B cell (primary cell): ENCODE results near the gene ABLIM1. TPM values are rescaled to one million over a fixed set of nuclear protein-coding genes. Genes with fewer than 3 reads are reported as not detected.

Experiments
- ATAC-seq: fragments of 200-7000 bp; cut with Tn5 transposase; one replicate; pipeline ENCODE4 v1.10.0; 2021; ENCODE audit warnings: low read depth, mild to moderate bottlenecking, moderate number of reproducible peaks, moderate library complexity
- CTCF ChIA-PET: fragments of 350-600 bp; sonication (Branson Sonifier 250); formaldehyde crosslinking; loops from one replicate; lab custom pipeline; 2021; ENCODE audit warnings: antibody characterized with exemption, inconsistent platforms; lab: Charles Lee
- POLR2A ChIA-PET: fragments of 350-600 bp; sonication (Branson Sonifier 250); formaldehyde crosslinking; loops from one replicate; lab custom pipeline; 2021; ENCODE audit warnings: antibody characterized with exemption; lab: Charles Lee
- DNase-seq: peaks from one replicate; pipeline ENCODE4 v3.0.0; 2013
- H2AFZ ChIP-seq: 2 replicates; pipeline ENCODE4 v1.6.1; 2012; ENCODE audit warnings: mild to moderate bottlenecking, low read depth, low read length; ENCODE audit not compliant: insufficient read depth, poor library complexity, severe bottlenecking
- H3K27ac ChIP-seq, 2 donors: 1 replicate in 1 of 2; 2 replicates in 1 of 2; pipeline ENCODE4 v1.5.1; 2012 to 2013; ENCODE audit warnings: low read length in 2 of 2, mild to moderate bottlenecking in 2 of 2, moderate library complexity in 1 of 2
- H3K27me3 ChIP-seq, 4 experiments: fragments of 200-600 bp in 1 of 4; sonication (generic) in 1 of 4; replicated peaks in 1 of 4; 1 replicate in 2 of 4; 2 replicates in 2 of 4; pipeline versions ENCODE4 v1.6.1 to v1.7.0; 2013 to 2016; ENCODE audit warnings: low read length in 3 of 4, mild to moderate bottlenecking in 2 of 4, mixed read lengths in 1 of 4, moderate library complexity in 1 of 4; ENCODE audit not compliant: insufficient read depth in 4 of 4, control insufficient read depth in 3 of 4; ENCODE audit errors: control extremely low read depth in 1 of 4
- H3K36me3 ChIP-seq, 2 experiments: replicated peaks in 1 of 2; 1 replicate in 1 of 2; 2 replicates in 1 of 2; pipeline versions ENCODE4 v1.6.1 to v1.7.1; 2013; ENCODE audit warnings: low read length in 1 of 2; ENCODE audit not compliant: insufficient read depth in 2 of 2, control insufficient read depth in 1 of 2; ENCODE audit errors: control extremely low read depth in 1 of 2, extremely low read depth in 1 of 2
- H3K4me1 ChIP-seq, 2 donors: fragments of 200-600 bp in 1 of 2; sonication (generic) in 1 of 2; 1 replicate in 1 of 2; 2 replicates in 1 of 2; pipeline versions ENCODE4 v1.5.1 to v1.6.1; 2013 to 2017; ENCODE audit warnings: low read length in 2 of 2; ENCODE audit not compliant: control insufficient read depth in 2 of 2, insufficient read depth in 2 of 2
- H3K4me2 ChIP-seq: replicated peaks from 2 replicates; pipeline ENCODE3; 2012; ENCODE audit warnings: mild to moderate bottlenecking, low read depth, low read length; ENCODE audit not compliant: poor library complexity, severe bottlenecking
- H3K4me3 ChIP-seq, 5 experiments: fragments of 200-600 bp in 1 of 5; sonication (generic) in 1 of 5; 1 replicate in 3 of 5; 2 replicates in 2 of 5; pipeline versions ENCODE4 v1.5.1 to v1.7.0; 2011 to 2016; ENCODE audit warnings: low read length in 4 of 5, mild to moderate bottlenecking in 4 of 5, low read depth in 2 of 5, control low read depth in 1 of 5, moderate library complexity in 1 of 5; ENCODE audit not compliant: insufficient read depth in 1 of 5; ENCODE audit errors: control extremely low read depth in 1 of 5, extremely low read depth in 1 of 5
- H3K79me2 ChIP-seq: fragments of 200-600 bp; sonication (generic); one replicate; pipeline ENCODE4 v1.6.0; 2016; ENCODE audit warnings: low read length; ENCODE audit not compliant: control insufficient read depth, insufficient read depth
- H3K9ac ChIP-seq: fragments of 200-600 bp; sonication (generic); 2 replicates; pipeline ENCODE4 v1.6.1; 2017; ENCODE audit warnings: mild to moderate bottlenecking, low read length, moderate library complexity
- H3K9me3 ChIP-seq, 3 donors: one replicate each; pipeline versions ENCODE4 v1.6.1 to v1.7.1; 2013; ENCODE audit warnings: low read length in 2 of 3; ENCODE audit not compliant: control insufficient read depth in 2 of 3, insufficient read depth in 1 of 3; ENCODE audit errors: control extremely low read depth in 1 of 3
- H4K20me1 ChIP-seq: 2 replicates; pipeline ENCODE4 v1.6.0; 2012; ENCODE audit warnings: mild to moderate bottlenecking, low read length; ENCODE audit not compliant: insufficient read depth, control insufficient read depth, poor library complexity, severe bottlenecking
- H3K27ac Mint-ChIP-seq: one replicate; pipeline ENCODE4 v1.8.0; 2021; ENCODE audit warnings: mixed read lengths
- H3K27me3 Mint-ChIP-seq: one replicate; pipeline ENCODE4 v1.8.0; 2021; ENCODE audit warnings: mixed read lengths
- H3K4me1 Mint-ChIP-seq: one replicate; pipeline ENCODE4 v1.8.0; 2021; ENCODE audit warnings: mixed read lengths
- H3K4me3 Mint-ChIP-seq: one replicate; pipeline ENCODE4 v1.8.0; 2021; ENCODE audit warnings: mixed read lengths
- H3K9me3 Mint-ChIP-seq: one replicate; pipeline ENCODE4 v1.8.0; 2022; ENCODE audit warnings: mixed read lengths; ENCODE audit not compliant: insufficient read depth
- EZH2 ChIP-seq: IDR thresholded peaks from 2 replicates; pipeline ENCODE4 v1.6.1; 2012; ENCODE audit warnings: borderline replicate concordance, low read depth, mild to moderate bottlenecking, moderate library complexity, low read length; ENCODE audit not compliant: insufficient read depth, poor library complexity, severe bottlenecking
- WGBS: methylation state at CpG from one replicate; pipeline ENCODE4 v1.1.5; 2013; ENCODE audit warnings: missing lambda C conversion rate; ENCODE audit not compliant: insufficient coverage; 5-methylcytosine and 5-hydroxymethylcytosine counted together
- intact Hi-C: fragments of 100-400 bp; cut with micrococcal nuclease; formaldehyde crosslinking; loops from one replicate; pipeline ENCODE4 v1.10.0; 2022
- polyA plus RNA-seq: library from polyadenylated mRNA; depleted of rRNA; stranded (reverse); fragments of >200 nt; gene quantifications from 2 replicates; pipeline ENCODE4 v1.2.3, GENCODE V29; 2012
- total RNA-seq, 2 donors: library from RNA; stranded (reverse); fragments of 120-200 nt in 1 of 2; gene quantifications; 1 replicate in 1 of 2; 2 replicates in 1 of 2; pipeline versions ENCODE4 v1.2.3 to v1.2.4, GENCODE V29; 2013 to 2022
- TF ChIP-seq, protein P1 (sequence below): fragments of 200-600 bp; IDR thresholded peaks from one replicate; pipeline ENCODE4 v1.8.0; 2022; ENCODE audit warnings: antibody characterized with exemption, mild to moderate bottlenecking

The ABLIM1 gene
- total and polyA plus RNA-seq, 2 donors (not counting 1 experiment from before 2014, with no cell fraction given) = 55.6 to 148 TPM

DNA sequence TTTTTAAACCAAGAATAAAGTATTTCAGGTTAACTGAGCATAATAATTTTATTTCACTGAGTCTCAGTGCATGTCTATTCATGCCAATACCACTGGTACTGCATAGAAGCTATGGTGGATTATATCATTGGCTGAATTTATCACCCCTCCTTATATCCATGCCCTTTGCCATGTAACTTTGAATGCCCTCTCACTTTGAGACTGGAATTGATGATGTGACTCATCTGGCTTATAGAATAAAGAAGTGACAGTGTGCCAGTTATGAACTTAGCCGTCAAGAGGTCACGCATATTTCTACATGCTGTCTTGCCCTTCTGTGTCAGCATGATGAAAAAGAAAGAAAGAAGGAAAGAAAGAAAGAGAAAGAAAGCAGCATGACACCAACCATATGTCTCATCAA is 20.7 kb upstream of the ABLIM1 start:
- Histone ChIP-seq H3K4me3 (no peak overlapping the region), H4K20me1 (no peaks in the 10 kb centered on the region), H3K4me1 (no peaks in the 10 kb centered on the region), H3K27me3 (no peaks in the 10 kb centered on the region), H3K36me3 (no peaks in the 10 kb centered on the region), H2AFZ (no peak overlapping the region), H3K27ac (no peak overlapping the region), H3K9me3 (no peaks in the 10 kb centered on the region), H3K79me2 (no peaks in the 10 kb centered on the region), H3K9ac (no peak overlapping the region), H3K4me2 (no peak overlapping the region)
- H3K9me3 Mint-ChIP-seq = no peaks in the 10 kb centered on the region
- CTCF ChIA-PET = no interaction called here
- TF ChIP-seq, protein P1, sequence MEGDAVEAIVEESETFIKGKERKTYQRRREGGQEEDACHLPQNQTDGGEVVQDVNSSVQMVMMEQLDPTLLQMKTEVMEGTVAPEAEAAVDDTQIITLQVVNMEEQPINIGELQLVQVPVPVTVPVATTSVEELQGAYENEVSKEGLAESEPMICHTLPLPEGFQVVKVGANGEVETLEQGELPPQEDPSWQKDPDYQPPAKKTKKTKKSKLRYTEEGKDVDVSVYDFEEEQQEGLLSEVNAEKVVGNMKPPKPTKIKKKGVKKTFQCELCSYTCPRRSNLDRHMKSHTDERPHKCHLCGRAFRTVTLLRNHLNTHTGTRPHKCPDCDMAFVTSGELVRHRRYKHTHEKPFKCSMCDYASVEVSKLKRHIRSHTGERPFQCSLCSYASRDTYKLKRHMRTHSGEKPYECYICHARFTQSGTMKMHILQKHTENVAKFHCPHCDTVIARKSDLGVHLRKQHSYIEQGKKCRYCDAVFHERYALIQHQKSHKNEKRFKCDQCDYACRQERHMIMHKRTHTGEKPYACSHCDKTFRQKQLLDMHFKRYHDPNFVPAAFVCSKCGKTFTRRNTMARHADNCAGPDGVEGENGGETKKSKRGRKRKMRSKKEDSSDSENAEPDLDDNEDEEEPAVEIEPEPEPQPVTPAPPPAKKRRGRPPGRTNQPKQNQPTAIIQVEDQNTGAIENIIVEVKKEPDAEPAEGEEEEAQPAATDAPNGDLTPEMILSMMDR = no peak
- TF ChIP-seq EZH2 = no peak
- no peaks in the 10 kb centered on the region for H3K4me1 Mint-ChIP-seq
- intact Hi-C loops = no loop called here
- POLR2A ChIA-PET = no interaction called here
- H3K27ac Mint-ChIP-seq = no peak overlapping the region
- no CpG with 5 or more reads among the region's 2 CpGs for WGBS
- H3K4me3 Mint-ChIP-seq = no peak overlapping the region
- H3K27me3 Mint-ChIP-seq = peaks cover 5% of the 10 kb centered on the region
- no peak for DNase-seq
- no peak for ATAC-seq

DNA sequence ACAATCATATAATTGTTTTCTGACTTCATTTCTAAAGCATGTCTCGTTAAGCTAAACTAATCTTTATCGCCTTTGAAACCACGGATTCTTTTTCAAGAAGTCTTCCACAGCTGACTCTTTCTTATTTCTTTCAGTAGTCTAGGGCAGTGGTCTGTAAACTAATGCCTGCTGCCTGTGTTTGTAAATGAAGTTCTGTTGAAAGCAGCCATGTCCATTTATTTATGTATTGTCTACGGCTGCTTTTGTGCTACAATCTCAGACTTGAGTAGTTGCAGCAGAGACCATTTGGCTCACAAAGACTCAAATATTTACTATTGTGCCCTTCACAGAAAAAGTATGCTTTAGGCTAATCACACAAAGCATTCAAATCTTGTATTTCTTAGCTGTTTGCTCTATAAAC is 20.3 kb upstream of the ABLIM1 start:
- Mint-ChIP-seq H3K27me3 (peaks cover 5% of the 10 kb centered on the region), H3K4me1 (no peaks in the 10 kb centered on the region), H3K9me3 (no peaks in the 10 kb centered on the region), H3K4me3 (no peak overlapping the region), H3K27ac (no peak overlapping the region)
- Histone ChIP-seq H4K20me1 (no peaks in the 10 kb centered on the region), H3K79me2 (no peaks in the 10 kb centered on the region), H3K9ac (no peak overlapping the region), H3K27me3 (no peaks in the 10 kb centered on the region), H3K4me2 (no peak overlapping the region), H3K9me3 (no peaks in the 10 kb centered on the region), H3K36me3 (no peaks in the 10 kb centered on the region), H3K4me3 (no peak overlapping the region), H2AFZ (no peak overlapping the region), H3K4me1 (no peaks in the 10 kb centered on the region), H3K27ac (no peak overlapping the region)
- TF ChIP-seq, protein P1 = no peak
- no peak for TF ChIP-seq EZH2
- CTCF ChIA-PET = no interaction called here
- ATAC-seq (no peak), DNase-seq (no peak)
- POLR2A ChIA-PET = no interaction called here
- WGBS = no CpG with 5 or more reads among the region's 4 CpGs
- intact Hi-C loops = no loop called here
